Type B pancreatic cell (in vitro differentiated cells): ENCODE data around the gene SLC2A4RG. TPM values are rescaled to one million over a fixed set of nuclear protein-coding genes. Genes with fewer than 3 reads are reported as not detected.

Source experiments
- DNase-seq: peaks from one replicate; pipeline ENCODE4 v3.0.0; 2021; ENCODE audit warnings: mixed read lengths; ENCODE audit not compliant: unreplicated experiment; ENCODE audit errors: extremely low spot score
- H3K27ac Mint-ChIP-seq: 2 replicates; pipeline ENCODE4 v1.8.0; 2021; ENCODE audit warnings: mild to moderate bottlenecking, mixed read lengths
- H3K27me3 Mint-ChIP-seq: 2 replicates; pipeline ENCODE4 v1.8.0; 2021; ENCODE audit warnings: mixed read lengths
- H3K36me3 Mint-ChIP-seq: 2 replicates; pipeline ENCODE4 v1.8.0; 2021; ENCODE audit warnings: mixed read lengths
- H3K4me1 Mint-ChIP-seq: one replicate; pipeline ENCODE4 v1.8.0; 2021; ENCODE audit warnings: mixed read lengths; ENCODE audit not compliant: unreplicated experiment
- H3K4me3 Mint-ChIP-seq: 2 replicates; pipeline ENCODE4 v1.8.0; 2021; ENCODE audit warnings: mild to moderate bottlenecking, mixed read lengths
- H3K9me3 Mint-ChIP-seq: 2 replicates; pipeline ENCODE4 v1.8.0; 2021; ENCODE audit warnings: mixed read lengths
- total RNA-seq: library from RNA; stranded (reverse); gene quantifications from 2 replicates; pipeline ENCODE4 v1.2.1, GENCODE V29; 2021; ENCODE audit warnings: low replicate concordance
- TF ChIP-seq, protein P1 (sequence below): fragments of 200-600 bp; sonication (generic); conservative IDR thresholded peaks from 2 replicates; pipeline ENCODE4 v1.5.0; 2021; ENCODE audit warnings: antibody characterized with exemption, mild to moderate bottlenecking

Gene SLC2A4RG
- total RNA-seq, 1 donor from 2014 or later, result 75.6 TPM

DNA sequence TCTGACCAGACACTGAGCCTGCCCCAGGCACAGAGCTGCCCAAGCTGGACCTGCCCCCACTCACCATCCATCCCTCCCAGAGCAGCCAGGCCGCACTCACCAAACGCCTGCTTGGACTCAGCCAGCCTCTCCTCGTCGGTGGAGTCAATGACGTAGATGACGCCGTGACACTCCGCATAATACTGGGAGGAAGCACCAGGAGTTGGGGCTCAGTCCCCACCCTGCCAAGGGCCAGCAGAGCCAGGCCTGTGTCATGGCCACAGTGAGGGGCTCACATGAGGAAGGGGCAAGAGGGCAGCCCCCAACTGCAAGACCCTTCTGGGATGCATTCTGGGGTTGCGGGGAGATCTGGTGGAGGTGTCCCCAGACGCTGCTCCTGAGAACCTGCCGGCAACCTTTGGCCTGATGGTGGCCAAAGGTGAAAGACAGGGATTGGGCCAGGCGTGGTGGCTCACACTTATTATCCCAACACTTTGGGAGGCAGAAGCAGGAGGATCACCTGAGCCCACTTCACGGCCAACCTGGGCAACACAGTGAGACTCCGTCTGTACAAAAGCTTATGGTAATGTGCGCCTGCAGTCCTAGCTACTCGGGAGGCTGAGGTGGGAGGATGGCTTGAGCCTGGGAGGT lies 37.4 kb upstream of the SLC2A4RG start:
- no peak for DNase-seq
- Mint-ChIP-seq H3K36me3 (peaks cover 4% of the 10 kb centered on the region), H3K27me3 (no peaks in the 10 kb centered on the region), H3K4me3 (no peak overlapping the region), H3K4me1 (peaks cover 7% of the 10 kb centered on the region), H3K9me3 (no peaks in the 10 kb centered on the region), H3K27ac (no peak overlapping the region)
- TF ChIP-seq, protein P1, sequence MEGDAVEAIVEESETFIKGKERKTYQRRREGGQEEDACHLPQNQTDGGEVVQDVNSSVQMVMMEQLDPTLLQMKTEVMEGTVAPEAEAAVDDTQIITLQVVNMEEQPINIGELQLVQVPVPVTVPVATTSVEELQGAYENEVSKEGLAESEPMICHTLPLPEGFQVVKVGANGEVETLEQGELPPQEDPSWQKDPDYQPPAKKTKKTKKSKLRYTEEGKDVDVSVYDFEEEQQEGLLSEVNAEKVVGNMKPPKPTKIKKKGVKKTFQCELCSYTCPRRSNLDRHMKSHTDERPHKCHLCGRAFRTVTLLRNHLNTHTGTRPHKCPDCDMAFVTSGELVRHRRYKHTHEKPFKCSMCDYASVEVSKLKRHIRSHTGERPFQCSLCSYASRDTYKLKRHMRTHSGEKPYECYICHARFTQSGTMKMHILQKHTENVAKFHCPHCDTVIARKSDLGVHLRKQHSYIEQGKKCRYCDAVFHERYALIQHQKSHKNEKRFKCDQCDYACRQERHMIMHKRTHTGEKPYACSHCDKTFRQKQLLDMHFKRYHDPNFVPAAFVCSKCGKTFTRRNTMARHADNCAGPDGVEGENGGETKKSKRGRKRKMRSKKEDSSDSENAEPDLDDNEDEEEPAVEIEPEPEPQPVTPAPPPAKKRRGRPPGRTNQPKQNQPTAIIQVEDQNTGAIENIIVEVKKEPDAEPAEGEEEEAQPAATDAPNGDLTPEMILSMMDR, result no peak

DNA sequence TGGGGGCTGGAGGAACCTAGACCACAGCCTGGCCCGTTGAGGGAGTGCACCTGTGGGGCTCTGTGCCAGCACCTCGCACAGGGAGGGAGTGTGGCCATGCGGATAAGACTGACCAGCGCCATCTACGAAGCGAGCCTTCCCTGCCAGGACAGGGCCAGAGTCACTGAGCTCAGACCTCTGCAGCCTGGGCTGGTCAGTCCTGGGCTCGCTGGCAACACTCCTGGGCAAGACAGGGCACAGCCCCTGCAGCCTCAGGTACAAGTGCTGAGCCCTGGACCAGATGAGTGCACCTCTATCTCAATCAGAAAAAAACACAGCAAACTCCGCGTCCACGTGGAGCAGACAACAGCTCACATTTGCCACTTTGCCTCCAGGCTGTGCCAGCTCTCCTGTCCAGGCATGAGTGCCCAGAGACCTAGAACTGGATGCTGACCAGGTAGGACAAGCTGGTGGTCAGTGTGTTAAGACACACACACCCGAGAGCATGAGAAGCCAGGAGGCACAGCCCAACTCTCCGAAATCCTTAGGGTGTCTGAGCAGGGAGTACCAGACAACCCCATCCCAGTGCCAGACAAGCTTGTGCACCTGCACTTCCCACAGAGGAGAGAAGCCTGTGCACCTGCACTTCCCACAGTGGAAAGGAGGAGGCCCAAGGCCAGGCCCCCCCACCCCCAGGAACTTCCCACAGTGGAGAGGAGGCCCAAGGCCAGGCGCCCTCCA lies 36.7 kb upstream of the SLC2A4RG start:
- TF ChIP-seq, protein P1, result no peak
- H3K4me3 Mint-ChIP-seq, result no peak overlapping the region
- no peaks in the 10 kb centered on the region for H3K27me3 Mint-ChIP-seq
- no peaks in the 10 kb centered on the region for H3K9me3 Mint-ChIP-seq
- DNase-seq, result no peak
- H3K4me1 Mint-ChIP-seq, result peaks cover 7% of the 10 kb centered on the region
- no peak overlapping the region for H3K27ac Mint-ChIP-seq
- H3K36me3 Mint-ChIP-seq, result peaks cover 4% of the 10 kb centered on the region

DNA sequence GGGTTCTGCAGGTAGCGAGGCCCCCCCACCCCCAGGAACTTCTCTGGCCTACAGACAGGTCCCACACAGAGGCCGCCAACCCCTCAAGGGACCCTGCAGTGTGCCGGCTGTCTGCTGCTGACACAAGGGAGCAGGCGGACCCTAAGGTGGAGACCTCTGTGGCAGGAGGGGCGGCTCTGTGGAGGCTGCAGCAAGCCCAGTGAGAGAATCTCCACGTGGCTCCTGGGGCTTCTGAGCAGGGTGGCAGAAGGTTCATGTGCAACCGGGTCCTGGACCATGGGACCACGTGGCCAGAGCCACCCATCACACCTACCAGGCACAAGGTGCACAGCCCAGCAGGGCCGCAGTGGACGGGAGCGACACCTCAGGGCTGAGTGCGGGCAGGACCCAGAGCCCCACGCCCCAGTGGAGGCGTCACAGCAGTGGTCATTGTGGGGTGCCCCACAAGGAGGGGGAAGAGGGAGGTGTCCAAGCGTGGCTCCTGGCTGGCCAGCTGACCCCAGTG lies 36.1 kb upstream of the SLC2A4RG start:
- H3K9me3 Mint-ChIP-seq, result no peaks in the 10 kb centered on the region
- TF ChIP-seq, protein P1, result no peak
- H3K27ac Mint-ChIP-seq, result no peak overlapping the region
- no peak overlapping the region for H3K4me3 Mint-ChIP-seq
- H3K36me3 Mint-ChIP-seq, result peaks cover 4% of the 10 kb centered on the region
- peak; percentile 66 for DNase-seq
- no peaks in the 10 kb centered on the region for H3K27me3 Mint-ChIP-seq
- H3K4me1 Mint-ChIP-seq, result peaks cover 8% of the 10 kb centered on the region

DNA sequence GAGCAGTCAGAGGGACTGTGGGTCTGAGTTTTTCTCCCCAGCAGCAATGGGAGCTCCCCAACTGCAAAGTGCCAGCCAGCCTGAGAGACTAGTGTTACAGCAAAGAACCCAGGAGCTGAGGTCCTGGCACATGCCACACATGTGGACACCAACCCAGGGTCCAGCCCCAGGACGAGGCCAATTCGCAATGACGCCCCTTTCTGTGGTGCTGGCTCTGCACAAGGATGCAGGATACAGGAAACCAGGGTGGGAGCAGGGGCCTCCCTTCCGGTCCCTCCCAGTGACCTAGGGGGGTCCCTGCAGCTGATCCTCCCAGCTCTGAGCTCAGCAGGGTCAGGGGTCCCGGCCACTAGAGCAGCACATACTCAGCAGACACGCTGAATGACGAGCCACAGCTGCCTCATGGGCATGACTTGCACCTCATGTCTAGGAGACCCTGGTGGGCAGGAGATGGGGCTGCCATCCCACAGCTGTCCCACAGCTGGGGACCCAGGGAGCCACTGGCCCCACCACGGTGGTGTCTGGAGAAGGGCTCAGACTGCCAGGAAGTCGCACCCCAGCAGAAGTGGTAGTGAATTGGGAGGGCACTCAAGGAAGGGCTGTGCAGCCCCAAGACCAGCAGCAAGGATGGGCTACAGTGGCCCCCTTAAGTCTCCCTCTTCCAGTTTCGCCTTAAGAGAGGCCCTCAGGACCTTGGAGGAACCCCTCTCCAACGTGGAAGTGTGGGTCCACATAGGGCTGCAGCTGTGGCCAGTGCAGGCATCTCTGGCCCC lies 35.4 kb upstream of the SLC2A4RG start:
- Mint-ChIP-seq H3K9me3 (no peaks in the 10 kb centered on the region), H3K27me3 (no peaks in the 10 kb centered on the region), H3K4me3 (no peak overlapping the region), H3K4me1 (peaks cover 12% of the 10 kb centered on the region), H3K36me3 (peaks cover 4% of the 10 kb centered on the region), H3K27ac (no peak overlapping the region)
- TF ChIP-seq, protein P1, result no peak
- DNase-seq, result no peak

DNA sequence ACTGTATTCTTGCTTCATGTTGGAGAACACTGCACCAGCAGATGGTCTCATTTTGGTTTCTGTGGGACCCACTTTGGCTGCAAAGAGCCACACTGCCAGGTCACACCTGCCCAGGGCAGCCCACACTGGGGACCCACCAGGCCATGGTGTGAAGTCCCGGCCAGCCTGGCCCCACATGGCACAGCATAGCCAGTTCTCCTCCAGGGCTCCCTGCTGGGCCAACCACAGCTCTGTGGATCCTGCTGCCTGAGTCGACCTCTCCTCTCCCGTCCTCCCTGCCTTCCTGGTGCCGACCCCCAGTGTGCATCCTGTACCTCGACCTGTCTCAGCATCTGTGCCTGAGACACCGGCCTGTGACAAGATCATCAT lies 34.8 kb upstream of the SLC2A4RG start:
- H3K4me1 Mint-ChIP-seq, result peaks cover 12% of the 10 kb centered on the region
- TF ChIP-seq, protein P1, result no peak
- H3K27me3 Mint-ChIP-seq, result no peaks in the 10 kb centered on the region
- H3K36me3 Mint-ChIP-seq, result peaks cover 4% of the 10 kb centered on the region
- no peaks in the 10 kb centered on the region for H3K9me3 Mint-ChIP-seq
- H3K4me3 Mint-ChIP-seq, result peak overlapping the region; percentile 67
- no peak for DNase-seq
- no peak overlapping the region for H3K27ac Mint-ChIP-seq
